Endodermal cell (in vitro differentiated cells): ENCODE measurements around the gene CCL27. TPM values are rescaled to one million over a fixed set of nuclear protein-coding genes. Genes with fewer than 3 reads are reported as not detected.

Experiments used
- DNase-seq: peaks from one replicate; pipeline ENCODE4 v3.0.0-alpha.2; 2017
- H3K27ac ChIP-seq: 2 replicates; pipeline ENCODE4 v1.5.1; 2013; ENCODE audit warnings: mild to moderate bottlenecking, low read depth, low read length, moderate library complexity
- H3K27me3 ChIP-seq: 2 replicates; pipeline ENCODE4 v1.6.1; 2013; ENCODE audit warnings: mild to moderate bottlenecking, low read length, moderate library complexity; ENCODE audit not compliant: insufficient read depth, control insufficient read depth, poor library complexity, severe bottlenecking
- H3K36me3 ChIP-seq: 2 replicates; pipeline ENCODE4 v1.7.0; 2013; ENCODE audit warnings: mild to moderate bottlenecking, low read length, moderate library complexity; ENCODE audit not compliant: control insufficient read depth, insufficient read depth
- H3K4me1 ChIP-seq: one replicate; pipeline ENCODE4 v1.7.0; 2013; ENCODE audit warnings: low read length; ENCODE audit not compliant: control insufficient read depth, insufficient read depth
- H3K4me3 ChIP-seq: 2 replicates; pipeline ENCODE4 v1.5.1; 2013; ENCODE audit warnings: mild to moderate bottlenecking, low read length, moderate library complexity
- H3K9ac ChIP-seq: 2 replicates; pipeline ENCODE4 v1.6.1; 2013; ENCODE audit warnings: mild to moderate bottlenecking, low read length, moderate library complexity; ENCODE audit not compliant: poor library complexity, severe bottlenecking; ENCODE audit errors: extremely low read depth
- H3K9me3 ChIP-seq: 2 replicates; pipeline ENCODE4 v1.6.1; 2013; ENCODE audit warnings: mild to moderate bottlenecking, low read length, moderate library complexity; ENCODE audit not compliant: control insufficient read depth
- H3K27ac Mint-ChIP-seq: 2 replicates; pipeline ENCODE4 v1.8.0; 2020; ENCODE audit warnings: mixed read lengths
- H3K27me3 Mint-ChIP-seq: 2 replicates; pipeline ENCODE4 v1.8.0; 2021; ENCODE audit warnings: mild to moderate bottlenecking, mixed read lengths; ENCODE audit not compliant: insufficient read depth
- H3K36me3 Mint-ChIP-seq: 2 replicates; pipeline ENCODE4 v1.8.0; 2020; ENCODE audit warnings: low read depth, mixed read lengths
- H3K4me1 Mint-ChIP-seq: 2 replicates; pipeline ENCODE4 v1.8.0; 2020; ENCODE audit warnings: mixed read lengths
- H3K4me3 Mint-ChIP-seq: 2 replicates; pipeline ENCODE4 v1.8.0; 2020; ENCODE audit warnings: mild to moderate bottlenecking, moderate library complexity, mixed read lengths
- H3K9me3 Mint-ChIP-seq: 2 replicates; pipeline ENCODE4 v1.8.0; 2020; ENCODE audit warnings: mild to moderate bottlenecking, mixed read lengths
- CTCF ChIP-seq: fragments of 200-600 bp; sonication (generic); conservative IDR thresholded peaks from 2 replicates; pipeline ENCODE4 v1.5.0; 2021; ENCODE audit warnings: antibody characterized with exemption, mild to moderate bottlenecking
- WGBS, 2 experiments: methylation state at CpG; one replicate each; pipeline versions ENCODE4 v1.1.5 to v1.1.7; 2013; ENCODE audit warnings: missing lambda C conversion rate in 2 of 2, mixed read lengths in 1 of 2; ENCODE audit not compliant: insufficient coverage in 1 of 2, insufficient read length in 1 of 2; 5-methylcytosine and 5-hydroxymethylcytosine counted together
- total RNA-seq, 2 donors: library from RNA; stranded (reverse); fragmentation: NEBNext Ultra II Directional in 1 of 2; extraction: Animal tissue kit (Norgen Biotek cat#: 25700) in 1 of 2; gene quantifications; 2 replicates in 1 of 2; 3 replicates in 1 of 2; pipeline ENCODE4 v1.2.1, GENCODE V29; 2021

The CCL27 gene
- total RNA-seq, 2 donors from 2014 or later, result not detected

- peak; percentile 98 for DNase-seq
- Mint-ChIP-seq H3K27ac (no peak overlapping the region), H3K36me3 (peaks cover 12% of the 10 kb centered on the region), H3K9me3 (peaks cover 4% of the 10 kb centered on the region), H3K4me1 (peaks cover 8% of the 10 kb centered on the region), H3K4me3 (no peak overlapping the region), H3K27me3 (peaks cover 7% of the 10 kb centered on the region)
- Histone ChIP-seq H3K36me3 (peaks cover under 1% of the 10 kb centered on the region), H3K27ac (no peak overlapping the region), H3K9ac (no peak overlapping the region), H3K4me3 (no peak overlapping the region), H3K9me3 (peaks cover under 1% of the 10 kb centered on the region), H3K4me1 (no peaks in the 10 kb centered on the region), H3K27me3 (no peaks in the 10 kb centered on the region)
- peak; percentile 95 for TF ChIP-seq CTCF
- WGBS, 2 experiments, result 23 to 40% methylated on average over 6 to 10 of the region's 10 CpGs
Observed at GRCh38 chr9:34675048-34675714, 12.7 kb upstream of the CCL27 start.

GRCh38 chr9:34674440-34674839 is 12.0 kb upstream of the CCL27 start:
- no peak for TF ChIP-seq CTCF
- Histone ChIP-seq H3K4me1 (no peaks in the 10 kb centered on the region), H3K27me3 (no peaks in the 10 kb centered on the region), H3K9ac (no peak overlapping the region), H3K36me3 (peaks cover 8% of the 10 kb centered on the region), H3K4me3 (no peak overlapping the region), H3K9me3 (peaks cover 8% of the 10 kb centered on the region), H3K27ac (no peak overlapping the region)
- Mint-ChIP-seq H3K9me3 (peaks cover 12% of the 10 kb centered on the region), H3K4me1 (peaks cover 8% of the 10 kb centered on the region), H3K4me3 (no peak overlapping the region), H3K36me3 (peaks cover 19% of the 10 kb centered on the region), H3K27ac (no peak overlapping the region), H3K27me3 (peaks cover 9% of the 10 kb centered on the region)
- WGBS, 2 experiments, result 91 to 100% methylated on average over 1 to 3 of the region's 3 CpGs
- no peak for DNase-seq

GRCh38 chr9:34671307-34671706 is 8.8 kb upstream of the CCL27 start:
- Mint-ChIP-seq H3K4me1 (peaks cover 26% of the 10 kb centered on the region), H3K27ac (no peak overlapping the region), H3K4me3 (no peak overlapping the region), H3K36me3 (peaks cover 20% of the 10 kb centered on the region), H3K9me3 (peaks cover 16% of the 10 kb centered on the region), H3K27me3 (peaks cover 9% of the 10 kb centered on the region)
- Histone ChIP-seq H3K4me1 (peaks cover 7% of the 10 kb centered on the region), H3K4me3 (no peak overlapping the region), H3K27me3 (no peaks in the 10 kb centered on the region), H3K9me3 (peaks cover 13% of the 10 kb centered on the region), H3K27ac (no peak overlapping the region), H3K9ac (no peak overlapping the region), H3K36me3 (peaks cover 13% of the 10 kb centered on the region)
- DNase-seq, result no peak
- TF ChIP-seq CTCF, result no peak
- 100% methylated on average over 1 of the region's 1 CpG; no CpG with 5 or more reads in 1 of the 2 experiments for WGBS, 2 experiments
